Mucosa of rectum (tissue), 2 donors: ENCODE results near the gene ENTPD8.
"Not testable (repeated sequence)": the region's sequence is repeated elsewhere in the genome, so short reads cannot be mapped to it uniquely, and the experiment has no call there.

Experiments
- H3K27ac ChIP-seq, 2 donors: one replicate each; pipeline ENCODE4 v1.7.0; 2013; ENCODE audit warnings: inconsistent platforms in 2 of 2, low read depth in 2 of 2, low read length in 2 of 2
- H3K27me3 ChIP-seq, 2 donors: one replicate each; pipeline ENCODE4 v1.7.0; 2013; ENCODE audit warnings: low read length in 2 of 2; ENCODE audit not compliant: control insufficient read depth in 2 of 2, insufficient read depth in 2 of 2
- H3K36me3 ChIP-seq, 2 donors: one replicate each; pipeline ENCODE4 v1.7.0; 2013; ENCODE audit warnings: low read length in 2 of 2; ENCODE audit not compliant: control insufficient read depth in 2 of 2, insufficient read depth in 2 of 2
- H3K4me1 ChIP-seq, 2 donors: one replicate each; pipeline ENCODE4 v1.7.0; 2013; ENCODE audit warnings: low read length in 2 of 2, mild to moderate bottlenecking in 1 of 2; ENCODE audit not compliant: control insufficient read depth in 2 of 2, insufficient read depth in 2 of 2
- H3K4me3 ChIP-seq, 2 donors: one replicate each; pipeline ENCODE4 v1.7.0; 2013; ENCODE audit warnings: low read length in 2 of 2
- H3K9ac ChIP-seq, 2 donors: one replicate each; pipeline ENCODE4 v1.7.0; 2013; ENCODE audit warnings: low read length in 2 of 2, low read depth in 1 of 2, mild to moderate bottlenecking in 1 of 2
- H3K9me3 ChIP-seq, 2 donors: one replicate each; pipeline ENCODE4 v1.7.0; 2013; ENCODE audit warnings: low read length in 2 of 2; ENCODE audit not compliant: control insufficient read depth in 2 of 2
- donor health status: healthy.
- donor health status: Normal muscosa, but diverticular disease.

ENTPD8 gene

GRCh38 chr9:137410236-137410890 is 30.8 kb downstream of the ENTPD8 start:
- not testable (repeated sequence) for H3K27ac ChIP-seq, H3K36me3 ChIP-seq, H3K27me3 ChIP-seq, H3K9me3 ChIP-seq, H3K9ac ChIP-seq, H3K4me3 ChIP-seq
- peaks cover 30 to 34% of the 10 kb centered on the region in 2 donors for H3K4me1 ChIP-seq

GRCh38 chr9:137409515-137409914 is 31.6 kb downstream of the ENTPD8 start:
- H3K4me1 ChIP-seq, result peaks cover 28 to 32% of the 10 kb centered on the region in 2 donors
- H3K27ac ChIP-seq, result no peak overlapping the region
- no peaks in the 10 kb centered on the region for H3K9me3 ChIP-seq
- H3K4me3 ChIP-seq, result no peak overlapping the region
- no peak overlapping the region for H3K9ac ChIP-seq
- no peaks in the 10 kb centered on the region for H3K27me3 ChIP-seq
- H3K36me3 ChIP-seq, result no peaks in the 10 kb centered on the region

GRCh38 chr9:137408651-137409405 is 32.3 kb downstream of the ENTPD8 start:
- Histone ChIP-seq H3K9ac (no peak overlapping the region), H3K27me3 (no peaks in the 10 kb centered on the region), H3K4me1 (peaks cover 26 to 27% of the 10 kb centered on the region in 2 donors), H3K9me3 (no peaks in the 10 kb centered on the region), H3K27ac (no peak overlapping the region), H3K4me3 (no peak overlapping the region), H3K36me3 (no peaks in the 10 kb centered on the region)

GRCh38 chr9:137407590-137408300 is 33.4 kb downstream of the ENTPD8 start:
- Histone ChIP-seq H3K36me3 (no peaks in the 10 kb centered on the region), H3K4me1 (peaks cover 21 to 22% of the 10 kb centered on the region in 2 donors), H3K9ac (peak overlapping the region in 1 of 2 donors; percentile 64), H3K27ac (peak overlapping the region in 1 of 2 donors; percentile 48), H3K4me3 (peak overlapping the region in 1 of 2 donors; percentile 48), H3K27me3 (no peaks in the 10 kb centered on the region), H3K9me3 (no peaks in the 10 kb centered on the region)

GRCh38 chr9:137406876-137407589 is 34.1 kb downstream of the ENTPD8 start:
- Histone ChIP-seq H3K4me3 (peak overlapping the region; percentile 31 to 48), H3K27me3 (no peaks in the 10 kb centered on the region), H3K9me3 (no peaks in the 10 kb centered on the region), H3K27ac (peak overlapping the region; percentile 42 to 48), H3K9ac (peak overlapping the region; percentile 52 to 64), H3K36me3 (peaks cover 0 to 4% of the 10 kb centered on the region in 2 donors), H3K4me1 (peaks cover 17% of the 10 kb centered on the region in 2 donors)

- Histone ChIP-seq H3K27me3 (no peaks in the 10 kb centered on the region), H3K27ac (peak overlapping the region in 1 of 2 donors; percentile 42), H3K4me3 (peak overlapping the region in 1 of 2 donors; percentile 48), H3K4me1 (peaks cover 13 to 14% of the 10 kb centered on the region in 2 donors), H3K36me3 (peaks cover 0 to 6% of the 10 kb centered on the region in 2 donors), H3K9me3 (no peaks in the 10 kb centered on the region), H3K9ac (peak overlapping the region in 1 of 2 donors; percentile 57)
These were observed 34.9 kb downstream of the ENTPD8 start for GRCh38 chr9:137406085-137406760.

- no peak overlapping the region for H3K4me3 ChIP-seq
- no peak overlapping the region for H3K27ac ChIP-seq
- H3K27me3 ChIP-seq, result no peaks in the 10 kb centered on the region
- H3K9ac ChIP-seq, result no peak overlapping the region
- H3K4me1 ChIP-seq, result peaks cover 9 to 14% of the 10 kb centered on the region in 2 donors
- peaks cover 0 to 6% of the 10 kb centered on the region in 2 donors for H3K36me3 ChIP-seq
- no peaks in the 10 kb centered on the region for H3K9me3 ChIP-seq
These were observed 35.5 kb downstream of the ENTPD8 start for GRCh38 chr9:137405677-137406081.

GRCh38 chr9:137404961-137405567 is 36.1 kb downstream of the ENTPD8 start:
- no peak overlapping the region for H3K9ac ChIP-seq
- H3K27me3 ChIP-seq, result no peaks in the 10 kb centered on the region
- peaks cover 0 to 6% of the 10 kb centered on the region in 2 donors for H3K36me3 ChIP-seq
- no peak overlapping the region for H3K27ac ChIP-seq
- H3K9me3 ChIP-seq, result no peaks in the 10 kb centered on the region
- H3K4me3 ChIP-seq, result no peak overlapping the region
- peaks cover 9 to 14% of the 10 kb centered on the region in 2 donors for H3K4me1 ChIP-seq

- H3K27me3 ChIP-seq, result no peaks in the 10 kb centered on the region
- H3K4me1 ChIP-seq, result peaks cover 14 to 16% of the 10 kb centered on the region in 2 donors
- no peak overlapping the region for H3K27ac ChIP-seq
- H3K9ac ChIP-seq, result no peak overlapping the region
- H3K9me3 ChIP-seq, result no peaks in the 10 kb centered on the region
- H3K4me3 ChIP-seq, result no peak overlapping the region
- peaks cover 0 to 8% of the 10 kb centered on the region in 2 donors for H3K36me3 ChIP-seq
These were observed 37.9 kb downstream of the ENTPD8 start for GRCh38 chr9:137403269-137403668.
